Lower lobe of right lung (tissue), 2 donors: ENCODE measurements around the gene STOML2. TPM values are rescaled to one million over a fixed set of nuclear protein-coding genes. Genes with fewer than 3 reads are reported as not detected.

Experiments used
- ATAC-seq, 2 donors: fragments of 200-7000 bp; cut with Tn5 transposase; one replicate each; pipeline ENCODE4 v1.9.1; 2020 to 2022; ENCODE audit warnings: mild to moderate bottlenecking in 2 of 2, moderate library complexity in 2 of 2
- DNase-seq: peaks from one replicate; pipeline ENCODE4 v3.0.0-alpha.2; 2020
- H3K27ac ChIP-seq: fragments of 200-600 bp; one replicate; pipeline ENCODE4 v1.8.0; 2022
- H3K27me3 ChIP-seq: fragments of 200-600 bp; one replicate; pipeline ENCODE4 v1.8.0; 2022; ENCODE audit warnings: low read depth
- H3K36me3 ChIP-seq: fragments of 200-600 bp; one replicate; pipeline ENCODE4 v1.8.0; 2022; ENCODE audit warnings: mild to moderate bottlenecking
- H3K4me1 ChIP-seq: fragments of 200-600 bp; one replicate; pipeline ENCODE4 v1.8.0; 2022
- H3K4me3 ChIP-seq: fragments of 200-600 bp; one replicate; pipeline ENCODE4 v1.8.0; 2022; ENCODE audit warnings: mild to moderate bottlenecking
- H3K9me3 ChIP-seq: fragments of 200-600 bp; one replicate; pipeline ENCODE4 v1.8.0; 2022
- CTCF ChIP-seq: fragments of 200-600 bp; IDR thresholded peaks from one replicate; pipeline ENCODE4 v1.8.0; 2022; ENCODE audit warnings: antibody characterized with exemption, mild to moderate bottlenecking
- intact Hi-C: fragments of 100-400 bp; cut with DNase I; formaldehyde crosslinking; loops from one replicate; pipeline ENCODE4 v1.11.0; 2022
- total RNA-seq: library from RNA; stranded (reverse); fragmentation: NEBNext Ultra II Directional; extraction: Animal tissue kit (Norgen Biotek cat#: 25700); gene quantifications from one replicate; pipeline ENCODE4 v1.2.1, GENCODE V29; 2021
- donor health status: DM: no; HTN: yes; CAD: no; lungs with severe emphysema.

The STOML2 gene
- total RNA-seq, 1 donor from 2014 or later, result 59.0 TPM

GRCh38 chr9:35074791-35075190 lies 28.1 kb downstream of the STOML2 start:
- no peak overlapping the region for H3K4me3 ChIP-seq
- DNase-seq, result no peak
- no peaks in the 10 kb centered on the region for H3K27me3 ChIP-seq
- no peak overlapping the region for H3K27ac ChIP-seq
- ATAC-seq, result no peak
- H3K36me3 ChIP-seq, result no peaks in the 10 kb centered on the region
- no peak for TF ChIP-seq CTCF
- H3K9me3 ChIP-seq, result no peaks in the 10 kb centered on the region
- H3K4me1 ChIP-seq, result peaks cover 36% of the 10 kb centered on the region
- intact Hi-C loops, result no loop called here

- Histone ChIP-seq H3K9me3 (no peaks in the 10 kb centered on the region), H3K36me3 (no peaks in the 10 kb centered on the region), H3K27me3 (no peaks in the 10 kb centered on the region), H3K4me3 (no peak overlapping the region), H3K4me1 (peaks cover 40% of the 10 kb centered on the region), H3K27ac (no peak overlapping the region)
- ATAC-seq, result no peak
- DNase-seq, result no peak
- intact Hi-C loops, result no loop called here
- no peak for TF ChIP-seq CTCF
These were observed 28.8 kb downstream of the STOML2 start for GRCh38 chr9:35074141-35074540.

- peaks cover 40% of the 10 kb centered on the region for H3K4me1 ChIP-seq
- intact Hi-C loops, result no loop called here
- peaks cover 6% of the 10 kb centered on the region for H3K36me3 ChIP-seq
- peak overlapping the region; percentile 98 for H3K4me3 ChIP-seq
- TF ChIP-seq CTCF, result no peak
- ATAC-seq (no peak), DNase-seq (no peak)
- H3K27me3 ChIP-seq, result no peaks in the 10 kb centered on the region
- H3K9me3 ChIP-seq, result no peaks in the 10 kb centered on the region
- H3K27ac ChIP-seq, result peak overlapping the region; percentile 100
These were observed 29.7 kb downstream of the STOML2 start for GRCh38 chr9:35073279-35073612.

GRCh38 chr9:35072461-35073278 lies 30.3 kb downstream of the STOML2 start, which contains the start of gene VCP:
TSS of gene VCP (minus strand) at chr9:35072625. CDS start at chr9:35072353, 272 bp downstream.
- Histone ChIP-seq H3K27ac (peak within 1 kb of the TSS; percentile 100), H3K36me3 (peaks cover 12% of the 10 kb centered on the region), H3K4me1 (peaks cover 43% of the 10 kb centered on the region), H3K9me3 (no peaks in the 10 kb centered on the region), H3K4me3 (peak within 1 kb of the TSS; percentile 98), H3K27me3 (no peaks in the 10 kb centered on the region)
- DNase-seq, result peak; percentile 98
- TF ChIP-seq CTCF, result no peak
- intact Hi-C loops, result no loop called here
- peak; percentile 96 to 97 for ATAC-seq

- Histone ChIP-seq H3K9me3 (no peaks in the 10 kb centered on the region), H3K27ac (peak overlapping the region; percentile 100), H3K27me3 (no peaks in the 10 kb centered on the region), H3K4me1 (peaks cover 45% of the 10 kb centered on the region), H3K4me3 (peak overlapping the region; percentile 98), H3K36me3 (peaks cover 19% of the 10 kb centered on the region)
- DNase-seq, result peak; percentile 94
- TF ChIP-seq CTCF, result peak; percentile 52
- peak; percentile 90 to 93 for ATAC-seq
- intact Hi-C loops, result no loop called here
These were observed 31.0 kb downstream of the STOML2 start for GRCh38 chr9:35071814-35072460.
